D721Med (cell line): Measurements from ENCODE around the gene LILRA6.
A peak's percentile ranks its signal among the peaks of the same experiment; 100 is the strongest.
"Not testable (repeated sequence)": the region's sequence is repeated elsewhere in the genome, so short reads cannot be mapped to it uniquely, and the experiment has no call there.

ENCODE experiments used
- DNase-seq: peaks from one replicate; pipeline ENCODE4 v3.0.0; 2011; ENCODE audit warnings: low spot score; ENCODE audit not compliant: insufficient read length
- FAIRE-seq: peaks from 2 replicates; lab custom pipeline; 2011; peaks lifted over from hg19 to GRCh38; lab: Jason Lieb, UNC
- TF ChIP-seq, protein P1 (sequence below): IDR thresholded peaks from 2 replicates; pipeline ENCODE4 v1.5.1; 2012; ENCODE audit warnings: mild to moderate bottlenecking, control low read depth; ENCODE audit not compliant: insufficient read depth; ENCODE audit errors: missing control alignments

Gene LILRA6

GRCh38 chr19:54247106-54247930 lies 4.7 kb upstream of the LILRA6 start:
- FAIRE-seq = no peak
- DNase-seq = no peak
- TF ChIP-seq, protein P1, sequence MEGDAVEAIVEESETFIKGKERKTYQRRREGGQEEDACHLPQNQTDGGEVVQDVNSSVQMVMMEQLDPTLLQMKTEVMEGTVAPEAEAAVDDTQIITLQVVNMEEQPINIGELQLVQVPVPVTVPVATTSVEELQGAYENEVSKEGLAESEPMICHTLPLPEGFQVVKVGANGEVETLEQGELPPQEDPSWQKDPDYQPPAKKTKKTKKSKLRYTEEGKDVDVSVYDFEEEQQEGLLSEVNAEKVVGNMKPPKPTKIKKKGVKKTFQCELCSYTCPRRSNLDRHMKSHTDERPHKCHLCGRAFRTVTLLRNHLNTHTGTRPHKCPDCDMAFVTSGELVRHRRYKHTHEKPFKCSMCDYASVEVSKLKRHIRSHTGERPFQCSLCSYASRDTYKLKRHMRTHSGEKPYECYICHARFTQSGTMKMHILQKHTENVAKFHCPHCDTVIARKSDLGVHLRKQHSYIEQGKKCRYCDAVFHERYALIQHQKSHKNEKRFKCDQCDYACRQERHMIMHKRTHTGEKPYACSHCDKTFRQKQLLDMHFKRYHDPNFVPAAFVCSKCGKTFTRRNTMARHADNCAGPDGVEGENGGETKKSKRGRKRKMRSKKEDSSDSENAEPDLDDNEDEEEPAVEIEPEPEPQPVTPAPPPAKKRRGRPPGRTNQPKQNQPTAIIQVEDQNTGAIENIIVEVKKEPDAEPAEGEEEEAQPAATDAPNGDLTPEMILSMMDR = no peak

DNA sequence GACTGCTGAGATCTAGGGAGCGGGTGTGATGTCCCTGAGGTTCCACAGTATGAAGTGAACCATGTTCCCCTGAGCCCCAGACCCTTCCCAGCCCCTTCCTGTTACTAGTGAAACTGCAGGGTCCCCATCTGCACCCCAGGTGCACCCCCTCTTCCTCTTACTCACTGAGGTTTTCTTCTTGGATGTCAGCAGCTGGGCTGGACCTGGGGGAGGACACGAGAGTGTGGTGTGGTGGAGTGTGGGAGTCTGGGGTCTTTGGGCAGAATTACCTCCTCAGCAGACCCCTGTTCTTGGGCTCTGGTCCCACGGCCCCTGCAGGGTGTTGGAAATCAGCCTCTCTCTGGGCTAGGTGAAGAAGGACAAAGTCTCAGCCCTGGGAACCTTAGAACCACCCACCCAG lies 3.3 kb upstream of the LILRA6 start:
- no peak for DNase-seq
- no peak for FAIRE-seq
- TF ChIP-seq, protein P1 = no peak

DNA sequence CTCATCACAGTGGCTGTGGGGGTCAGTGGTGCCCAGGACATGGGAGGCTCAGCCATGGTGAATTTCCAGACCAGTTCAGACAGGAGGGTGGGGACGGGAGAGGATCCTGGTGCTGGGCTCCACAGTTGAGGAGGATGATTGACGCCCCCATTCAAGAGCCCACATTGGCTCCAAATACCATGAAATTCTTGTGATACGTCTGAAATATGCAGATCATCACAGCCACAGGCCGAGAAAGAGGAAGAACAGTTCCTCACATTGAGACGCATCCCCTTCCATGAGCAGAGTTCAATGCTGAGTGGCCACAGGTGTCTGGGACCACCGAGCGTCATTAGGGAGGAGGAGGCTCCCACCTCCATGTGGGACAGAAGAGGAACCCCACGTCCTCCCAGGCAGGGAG lies 1.2 kb upstream of the LILRA6 start:
- not testable (repeated sequence) for DNase-seq, FAIRE-seq

- FAIRE-seq, DNase-seq: not testable (repeated sequence)
Observed at GRCh38 chr19:54242234-54242633, 356 bp downstream of the LILRA6 start.

GRCh38 chr19:54240372-54241336 lies 1.9 kb downstream of the LILRA6 start:
- not testable (repeated sequence) for DNase-seq, FAIRE-seq

DNA sequence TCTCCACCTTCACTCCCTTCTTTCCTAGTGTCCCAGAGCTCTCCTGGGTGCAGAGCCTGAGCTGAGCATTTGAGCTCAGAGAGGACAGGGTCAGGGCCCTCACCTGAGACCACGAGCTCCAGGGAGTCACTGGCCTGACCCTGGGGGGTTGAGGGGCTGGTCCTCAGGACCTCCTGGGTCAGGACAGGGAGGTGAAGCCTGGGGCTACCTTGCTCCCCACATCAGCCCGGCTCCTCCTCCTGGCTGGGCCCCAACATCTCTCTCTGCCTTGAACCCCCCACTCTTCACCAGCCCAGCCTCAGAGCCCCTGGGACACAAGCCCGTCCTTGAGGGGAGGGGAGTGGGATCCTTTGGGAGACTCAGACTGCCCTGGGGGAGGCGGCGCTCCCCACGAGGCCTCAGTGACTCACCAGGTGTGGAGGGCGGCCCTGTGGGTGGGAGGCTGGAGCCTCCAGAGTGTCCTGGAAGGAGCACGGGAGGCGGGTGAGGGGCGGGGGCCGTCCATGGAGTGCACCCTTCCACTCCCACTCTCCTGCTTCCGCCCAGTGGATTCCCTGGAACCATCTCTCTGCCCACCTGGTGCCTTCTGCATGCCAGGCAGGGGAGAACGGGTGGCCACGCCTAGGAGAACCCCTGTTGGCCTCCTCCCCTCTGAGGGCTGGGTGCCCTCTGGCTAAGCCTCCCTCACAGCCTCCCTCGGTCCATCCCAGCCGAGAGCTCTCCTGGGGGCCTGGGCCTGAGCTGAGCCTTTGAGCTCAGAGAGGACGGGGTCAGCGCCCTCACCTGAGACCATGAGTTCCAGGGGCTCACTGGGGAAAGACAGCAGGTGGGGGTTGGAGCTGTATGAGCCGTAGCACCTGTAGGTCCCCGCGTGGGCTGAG lies 2.9 kb downstream of the LILRA6 start:
- not testable (repeated sequence) for DNase-seq, FAIRE-seq

GRCh38 chr19:54233941-54234340 lies 8.6 kb downstream of the LILRA6 start:
- DNase-seq (no peak), FAIRE-seq (no peak)
- TF ChIP-seq, protein P1 = no peak

- FAIRE-seq (no peak), DNase-seq (no peak)
- TF ChIP-seq, protein P1 = peak; percentile 85
Observed at GRCh38 chr19:54231077-54231931, 11.3 kb downstream of the LILRA6 start.
